Measurements from ENCODE around the gene DOC2B.
"Not testable (repeated sequence)": the region's sequence is repeated elsewhere in the genome, so short reads cannot be mapped to it uniquely, and the experiment has no call there.

Gene DOC2B

DNA sequence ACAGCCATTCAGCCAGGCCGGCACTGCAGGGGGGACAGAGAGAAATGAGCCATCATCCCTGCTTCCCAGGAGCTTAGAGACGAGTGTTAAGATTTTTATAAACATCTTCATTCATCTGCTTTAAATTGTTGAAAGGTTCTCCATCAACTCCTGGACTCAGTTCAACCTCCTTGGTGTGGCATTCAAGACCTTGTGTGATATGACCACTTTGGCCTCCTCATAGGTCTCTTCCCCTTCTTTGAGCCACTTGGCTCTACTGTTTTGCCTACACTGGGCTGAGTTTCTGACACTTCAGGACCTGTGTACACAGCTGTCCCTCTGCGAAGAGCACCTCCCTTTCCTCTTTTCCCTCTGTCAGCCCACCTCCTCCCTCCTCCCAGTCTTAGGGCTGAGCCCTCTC, 4.3 kb downstream of the DOC2B start:
- Histone ChIP-seq H2AFZ (ENCODE audit: low read depth, low read length) (no peak overlapping the region), H3K36me3 (ENCODE audit: insufficient read depth, low read length) (no peaks in the 10 kb centered on the region), H3K4me1 (ENCODE audit: insufficient read depth, low read length) (no peaks in the 10 kb centered on the region), H3K27me3 (ENCODE audit: insufficient read depth, low read length) (peaks cover 52% of the 10 kb centered on the region), H3K4me3 (ENCODE audit: low read length) (no peak overlapping the region), H3K9me3 (ENCODE audit: low read length) (no peaks in the 10 kb centered on the region)

DNA sequence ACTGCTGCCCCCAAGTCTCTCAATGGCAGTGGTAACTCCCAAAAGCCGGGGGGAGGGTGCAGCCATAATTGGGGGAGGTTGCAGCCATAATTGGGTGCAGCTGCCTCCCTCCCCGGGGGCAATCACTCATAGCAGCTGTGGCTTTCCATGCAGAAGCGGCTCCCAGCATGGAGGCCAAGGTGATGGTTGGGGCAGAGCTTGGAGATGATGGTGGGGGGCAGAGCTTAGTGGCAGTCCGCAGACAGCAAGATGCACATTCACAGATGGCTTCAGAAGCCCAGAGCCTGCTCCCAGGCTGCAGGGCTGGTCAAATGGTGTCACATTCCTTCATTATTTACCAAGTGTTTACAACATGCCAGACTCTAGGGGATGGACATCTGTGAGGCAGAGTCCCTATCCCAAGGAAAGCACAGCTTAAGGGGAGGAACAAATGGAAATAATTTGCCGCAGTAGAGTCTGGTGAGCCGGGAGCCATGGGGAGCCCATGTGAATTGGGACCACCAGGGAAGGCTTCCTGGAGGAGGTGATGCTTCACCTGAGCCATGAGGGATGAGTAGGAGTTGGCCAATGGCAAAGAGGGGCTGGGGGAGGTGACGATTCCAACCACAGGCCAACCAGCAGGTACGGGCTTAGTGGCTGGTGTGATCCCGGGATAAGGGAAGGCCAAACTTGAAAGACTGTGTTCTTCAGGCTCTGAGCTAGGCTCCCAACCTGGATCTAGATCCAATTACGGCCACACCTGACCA, 8.1 kb downstream of the DOC2B start:
- H2AFZ ChIP-seq (ENCODE audit: low read depth, low read length): no peak overlapping the region
- H3K4me1 ChIP-seq (ENCODE audit: insufficient read depth, low read length): no peaks in the 10 kb centered on the region
- peaks cover 20% of the 10 kb centered on the region for H3K27me3 ChIP-seq (ENCODE audit: insufficient read depth, low read length)
- no peaks in the 10 kb centered on the region for H3K36me3 ChIP-seq (ENCODE audit: insufficient read depth, low read length)
- no peaks in the 10 kb centered on the region for H3K9me3 ChIP-seq (ENCODE audit: low read length)
- H3K4me3 ChIP-seq (ENCODE audit: low read length): no peak overlapping the region

DNA sequence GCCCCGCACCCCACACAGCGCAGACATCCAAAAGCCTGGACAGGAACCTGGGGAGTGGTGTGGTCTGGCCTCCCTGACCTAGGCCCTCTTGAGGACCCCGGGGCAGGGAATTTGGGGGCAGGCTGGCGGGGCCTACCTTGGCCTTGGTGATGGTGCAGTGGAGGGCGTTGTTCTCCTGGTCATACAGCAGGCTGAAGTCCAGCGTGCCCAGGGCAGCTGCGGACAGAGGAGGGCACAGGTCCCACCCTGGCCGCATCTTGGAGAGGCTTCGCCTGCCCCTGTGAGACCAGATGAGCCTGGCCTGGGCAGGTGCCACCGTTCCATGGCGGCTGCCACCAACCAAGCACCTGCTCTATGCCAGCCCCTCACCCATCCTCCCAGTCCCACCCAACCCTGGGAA, 9.0 kb downstream of the DOC2B start:
- H2AFZ ChIP-seq (ENCODE audit: low read depth, low read length): no peak overlapping the region
- no peaks in the 10 kb centered on the region for H3K9me3 ChIP-seq (ENCODE audit: low read length)
- no peak overlapping the region for H3K4me3 ChIP-seq (ENCODE audit: low read length)
- H3K27me3 ChIP-seq (ENCODE audit: insufficient read depth, low read length): peaks cover 10% of the 10 kb centered on the region
- no peaks in the 10 kb centered on the region for H3K4me1 ChIP-seq (ENCODE audit: insufficient read depth, low read length)
- no peaks in the 10 kb centered on the region for H3K36me3 ChIP-seq (ENCODE audit: insufficient read depth, low read length)

DNA sequence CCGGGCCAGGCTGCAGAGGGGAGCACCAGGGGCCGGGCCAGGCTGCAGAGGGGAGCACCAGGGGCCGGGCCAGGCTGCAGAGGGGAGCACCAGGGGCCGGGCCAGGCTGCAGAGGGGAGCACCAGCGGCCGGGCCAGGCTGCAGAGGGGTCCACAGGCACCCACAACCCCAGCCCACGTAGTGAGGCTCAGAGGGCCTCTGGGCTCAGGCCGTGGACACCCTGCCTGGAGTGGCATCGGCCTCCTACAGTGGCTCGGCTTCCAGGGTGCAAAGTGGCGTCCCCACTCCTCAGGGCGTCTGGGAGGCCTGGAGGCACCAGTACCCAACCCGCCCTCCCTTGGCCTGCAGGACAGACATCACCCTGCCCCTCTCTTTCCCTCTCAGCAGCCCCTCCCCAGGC, 9.6 kb downstream of the DOC2B start:
- H3K9me3 ChIP-seq (ENCODE audit: low read length): no peaks in the 10 kb centered on the region
- no peaks in the 10 kb centered on the region for H3K36me3 ChIP-seq (ENCODE audit: insufficient read depth, low read length)
- H3K4me1 ChIP-seq (ENCODE audit: insufficient read depth, low read length): no peaks in the 10 kb centered on the region
- no peak overlapping the region for H2AFZ ChIP-seq (ENCODE audit: low read depth, low read length)
- no peak overlapping the region for H3K4me3 ChIP-seq (ENCODE audit: low read length)
- peaks cover 8% of the 10 kb centered on the region for H3K27me3 ChIP-seq (ENCODE audit: insufficient read depth, low read length)

DNA sequence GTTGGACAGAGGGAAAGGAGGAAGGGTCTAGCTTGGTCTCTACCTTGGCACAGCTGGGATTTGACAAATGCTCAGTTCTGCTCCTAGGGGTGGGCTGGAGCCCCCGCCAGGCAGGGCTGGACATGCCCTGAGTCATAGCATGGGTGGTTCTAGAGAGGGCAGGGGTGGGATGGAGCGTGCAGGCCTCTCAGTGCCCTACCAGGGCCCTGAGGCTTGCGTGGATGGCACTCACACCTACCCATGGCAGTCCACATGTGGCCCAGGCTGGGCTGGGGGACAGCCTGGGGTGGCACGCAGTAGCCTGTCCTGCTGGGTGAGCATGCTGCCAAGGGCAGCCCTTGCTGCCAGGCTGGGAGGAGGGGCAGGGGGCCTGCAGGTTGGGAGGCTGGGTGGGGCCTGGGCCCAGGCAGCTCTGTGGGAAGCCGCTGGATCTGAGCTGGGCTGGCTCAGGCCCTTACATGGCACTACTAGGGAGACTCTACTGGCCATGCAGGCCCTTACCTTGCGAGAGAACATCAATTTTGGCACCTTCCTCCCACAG, 11.2 kb downstream of the DOC2B start:
- Histone ChIP-seq H3K27me3 (ENCODE audit: insufficient read depth, low read length) (peaks cover 5% of the 10 kb centered on the region), H3K36me3 (ENCODE audit: insufficient read depth, low read length) (no peaks in the 10 kb centered on the region), H2AFZ (ENCODE audit: low read depth, low read length) (no peak overlapping the region), H3K9me3 (ENCODE audit: low read length) (no peaks in the 10 kb centered on the region), H3K4me3 (ENCODE audit: low read length) (no peak overlapping the region), H3K4me1 (ENCODE audit: insufficient read depth, low read length) (no peaks in the 10 kb centered on the region)

DNA sequence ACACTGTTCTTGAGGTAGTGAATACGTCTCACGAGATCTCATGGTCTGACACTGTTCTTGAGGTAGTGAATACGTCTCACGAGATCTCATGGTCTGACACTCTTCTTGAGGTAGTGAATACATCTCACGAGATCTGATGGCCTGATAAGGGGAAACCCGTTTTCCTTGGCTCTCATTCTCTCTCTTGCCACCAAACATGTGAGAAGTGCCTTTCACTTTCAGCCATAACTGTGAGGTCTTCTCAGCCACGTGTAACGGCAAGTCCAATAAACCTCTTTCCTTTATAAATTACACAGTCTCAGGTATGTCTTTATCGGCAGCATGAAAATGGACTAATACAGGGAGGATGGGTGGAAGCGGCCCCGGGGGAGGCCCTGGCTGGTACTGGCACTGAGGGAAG, 12.8 kb downstream of the DOC2B start:
- H3K9me3 ChIP-seq (ENCODE audit: low read length); H2AFZ ChIP-seq (ENCODE audit: low read depth, low read length); H3K36me3 ChIP-seq (ENCODE audit: insufficient read depth, low read length); H3K4me1 ChIP-seq (ENCODE audit: insufficient read depth, low read length); H3K27me3 ChIP-seq (ENCODE audit: insufficient read depth, low read length); H3K4me3 ChIP-seq (ENCODE audit: low read length): not testable (repeated sequence)

DNA sequence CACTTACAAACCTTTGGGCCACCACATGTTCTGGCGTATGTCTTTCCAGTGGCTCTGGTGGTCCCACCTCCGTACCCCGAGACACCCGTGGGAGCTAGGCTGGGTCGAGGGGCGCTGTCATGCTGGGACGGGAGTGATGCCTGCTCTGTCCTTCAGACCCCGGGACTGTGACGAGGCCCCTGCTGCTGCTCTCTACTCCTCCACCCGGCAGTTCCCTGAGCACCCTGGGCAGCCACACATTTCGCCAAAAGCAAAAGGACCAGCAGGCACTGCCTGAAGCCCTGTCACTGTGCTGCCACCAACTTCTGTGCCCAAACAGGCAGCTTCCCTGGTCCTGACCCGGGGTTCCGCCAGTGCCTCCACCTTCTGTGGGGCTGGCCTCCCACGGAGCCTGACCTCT, 15.5 kb downstream of the DOC2B start:
- Histone ChIP-seq H3K27me3 (ENCODE audit: insufficient read depth, low read length) (peaks cover 10% of the 10 kb centered on the region), H3K9me3 (ENCODE audit: low read length) (no peaks in the 10 kb centered on the region), H3K4me3 (ENCODE audit: low read length) (no peak overlapping the region), H3K36me3 (ENCODE audit: insufficient read depth, low read length) (no peaks in the 10 kb centered on the region), H2AFZ (ENCODE audit: low read depth, low read length) (no peak overlapping the region), H3K4me1 (ENCODE audit: insufficient read depth, low read length) (peaks cover 2% of the 10 kb centered on the region)

DNA sequence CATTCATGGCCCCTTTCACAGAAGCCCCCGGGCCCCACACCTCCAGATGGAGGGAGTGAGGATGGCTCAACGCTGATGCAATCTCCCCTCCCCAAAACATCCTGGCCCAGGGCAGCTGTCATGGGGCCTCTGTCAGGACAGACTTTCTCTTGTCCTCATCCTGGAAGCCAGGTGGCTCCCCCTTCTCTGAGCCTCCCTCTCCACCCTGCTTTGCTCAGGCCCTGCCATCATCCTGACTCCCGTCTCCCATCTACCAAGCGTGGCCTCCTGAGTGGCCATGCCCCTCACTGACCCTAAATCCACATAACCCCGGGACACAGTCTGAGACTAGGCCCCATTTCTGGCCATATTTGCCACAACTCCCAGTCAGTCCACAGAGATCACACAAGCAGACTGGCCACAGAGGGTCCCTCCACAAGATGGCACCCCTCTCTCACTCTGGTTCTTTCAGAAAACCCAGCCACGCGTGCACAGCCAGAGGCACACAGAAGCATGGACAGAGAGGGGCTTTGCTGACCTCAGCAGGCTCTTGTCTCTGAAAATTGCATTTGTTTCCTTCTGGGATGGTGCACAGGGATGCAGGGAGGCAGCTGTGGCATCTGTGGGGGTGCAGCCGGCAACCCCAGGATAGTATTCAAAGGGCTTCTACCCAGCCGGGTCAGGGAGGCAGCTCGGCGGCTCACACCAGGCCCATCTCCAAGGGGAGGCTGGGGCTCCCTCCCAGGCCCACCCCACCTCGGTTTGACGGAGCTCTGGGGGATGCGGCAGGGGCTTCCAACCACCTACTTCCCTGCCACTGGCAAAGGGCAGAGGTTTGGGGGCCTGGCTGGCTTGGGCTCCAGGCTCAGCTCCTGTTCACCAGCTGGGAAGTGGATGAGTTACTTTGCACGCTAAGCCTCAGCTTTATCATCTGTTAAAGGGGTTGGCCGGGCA, 16.9 kb downstream of the DOC2B start:
- Histone ChIP-seq H3K27me3 (ENCODE audit: insufficient read depth, low read length) (peaks cover 10% of the 10 kb centered on the region), H3K4me3 (ENCODE audit: low read length) (no peak overlapping the region)

DNA sequence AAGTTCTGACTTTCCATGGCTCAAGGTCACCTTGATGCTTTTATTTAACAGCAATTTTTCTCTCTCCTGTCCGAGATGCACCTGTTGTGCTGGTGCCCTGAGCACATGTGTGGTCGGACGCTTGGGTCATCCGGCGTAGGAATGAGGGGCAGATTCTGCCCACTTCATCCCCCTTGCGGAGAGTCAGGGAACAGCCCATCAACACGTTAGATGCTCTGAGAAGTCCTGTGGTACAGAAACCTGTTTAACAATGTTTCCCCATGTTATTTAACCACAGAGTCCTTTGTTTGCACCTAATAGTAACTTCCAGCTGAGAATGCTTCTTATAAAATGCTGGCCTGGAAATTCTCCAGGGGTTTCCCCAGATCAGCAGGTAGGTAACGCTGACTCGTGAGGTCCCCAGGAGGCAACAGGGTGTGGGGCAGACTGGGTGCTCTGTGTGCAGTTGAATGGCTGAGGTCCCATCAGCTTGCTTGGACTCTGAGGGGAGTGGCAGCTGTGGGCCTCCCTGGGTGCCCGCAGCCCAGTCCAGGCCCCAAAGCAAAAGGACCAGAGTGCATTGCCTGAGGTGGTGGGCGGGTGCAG, 17.8 kb downstream of the DOC2B start:
- Histone ChIP-seq H3K36me3 (ENCODE audit: insufficient read depth, low read length) (no peaks in the 10 kb centered on the region), H3K9me3 (ENCODE audit: low read length) (no peaks in the 10 kb centered on the region), H3K4me3 (ENCODE audit: low read length) (no peak overlapping the region), H3K27me3 (ENCODE audit: insufficient read depth, low read length) (peaks cover 8% of the 10 kb centered on the region), H2AFZ (ENCODE audit: low read depth, low read length) (no peak overlapping the region), H3K4me1 (ENCODE audit: insufficient read depth, low read length) (peaks cover 2% of the 10 kb centered on the region)

More for the DNA sequence above, 16.9 kb downstream of the DOC2B start:
- Histone ChIP-seq H3K36me3 (ENCODE audit: insufficient read depth, low read length) (no peaks in the 10 kb centered on the region), H2AFZ (ENCODE audit: low read depth, low read length) (no peak overlapping the region), H3K4me1 (ENCODE audit: insufficient read depth, low read length) (peaks cover 2% of the 10 kb centered on the region), H3K9me3 (ENCODE audit: low read length) (no peaks in the 10 kb centered on the region)

DNA sequence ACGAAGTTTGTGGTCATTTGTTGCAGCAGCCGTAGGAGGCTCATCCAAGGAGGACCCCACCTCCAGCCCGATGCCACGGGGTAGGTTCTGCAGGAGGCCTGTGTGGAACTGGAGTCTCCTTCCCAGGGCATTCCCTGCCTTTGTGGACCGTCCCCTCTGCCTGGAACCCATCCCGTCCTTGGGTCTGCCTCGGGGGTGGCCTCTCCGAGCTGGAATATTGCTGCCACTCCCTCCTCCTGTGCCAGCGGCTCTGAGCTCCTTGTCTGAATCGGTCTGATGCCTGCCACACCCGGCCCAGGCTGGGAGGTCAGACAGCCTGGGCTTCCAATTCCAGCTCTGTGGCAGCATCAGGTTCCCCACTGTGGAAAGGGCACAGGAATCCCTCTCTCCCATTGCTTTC, 18.8 kb downstream of the DOC2B start:
- no peaks in the 10 kb centered on the region for H3K36me3 ChIP-seq (ENCODE audit: insufficient read depth, low read length)
- no peak overlapping the region for H3K4me3 ChIP-seq (ENCODE audit: low read length)
- peaks cover 8% of the 10 kb centered on the region for H3K27me3 ChIP-seq (ENCODE audit: insufficient read depth, low read length)
- H3K4me1 ChIP-seq (ENCODE audit: insufficient read depth, low read length): peaks cover 2% of the 10 kb centered on the region
- peaks cover 2% of the 10 kb centered on the region for H3K9me3 ChIP-seq (ENCODE audit: low read length)
- no peak overlapping the region for H2AFZ ChIP-seq (ENCODE audit: low read depth, low read length)

DNA sequence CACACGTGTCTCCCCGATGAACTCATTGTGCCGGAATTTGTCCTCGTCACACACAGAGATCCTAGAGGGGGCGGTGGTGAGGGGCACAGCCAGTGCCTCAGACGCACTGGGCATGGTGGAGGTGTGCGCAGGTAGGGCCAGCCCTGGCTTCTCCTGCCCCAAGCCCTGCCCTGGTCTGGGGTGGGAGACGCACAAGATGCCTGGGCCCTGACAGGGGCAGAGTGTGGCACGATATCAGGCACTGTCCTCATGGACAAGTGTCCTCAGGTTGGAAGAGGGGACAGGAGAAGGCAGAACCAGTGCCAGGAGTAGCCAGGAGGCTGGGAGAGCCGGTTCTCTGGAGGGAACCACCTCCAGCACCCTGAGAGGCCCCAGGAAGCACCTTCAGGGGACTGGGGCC, 20.0 kb downstream of the DOC2B start:
- Histone ChIP-seq H3K9me3 (ENCODE audit: low read length) (peaks cover 2% of the 10 kb centered on the region), H3K27me3 (ENCODE audit: insufficient read depth, low read length) (peaks cover 8% of the 10 kb centered on the region), H3K4me3 (ENCODE audit: low read length) (no peak overlapping the region), H3K36me3 (ENCODE audit: insufficient read depth, low read length) (no peaks in the 10 kb centered on the region), H3K4me1 (ENCODE audit: insufficient read depth, low read length) (peaks cover 2% of the 10 kb centered on the region), H2AFZ (ENCODE audit: low read depth, low read length) (no peak overlapping the region)

DNA sequence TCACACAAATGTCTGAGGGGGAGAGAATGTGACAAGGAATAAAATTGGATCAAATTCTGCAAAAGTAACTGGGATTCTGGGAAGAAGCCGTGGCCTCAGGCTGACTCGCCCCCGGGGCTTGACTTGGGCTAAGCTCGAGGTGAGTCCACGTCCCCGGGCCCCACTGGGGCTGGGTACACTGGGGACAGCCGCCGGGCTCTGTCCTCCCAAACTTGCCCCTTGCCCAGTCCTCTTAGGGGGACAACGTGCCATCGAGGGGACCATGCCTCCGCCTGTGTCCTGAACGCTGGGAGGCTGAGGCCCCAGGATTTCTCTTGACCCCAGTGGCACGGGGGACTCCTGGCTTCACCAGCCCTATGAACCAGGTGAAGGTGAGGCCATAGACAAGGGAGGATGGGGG, 21.1 kb downstream of the DOC2B start:
- Histone ChIP-seq H3K9me3 (ENCODE audit: low read length) (peaks cover 2% of the 10 kb centered on the region), H2AFZ (ENCODE audit: low read depth, low read length) (no peak overlapping the region), H3K4me1 (ENCODE audit: insufficient read depth, low read length) (peaks cover 2% of the 10 kb centered on the region), H3K4me3 (ENCODE audit: low read length) (no peak overlapping the region), H3K27me3 (ENCODE audit: insufficient read depth, low read length) (peaks cover 5% of the 10 kb centered on the region), H3K36me3 (ENCODE audit: insufficient read depth, low read length) (no peaks in the 10 kb centered on the region)

DNA sequence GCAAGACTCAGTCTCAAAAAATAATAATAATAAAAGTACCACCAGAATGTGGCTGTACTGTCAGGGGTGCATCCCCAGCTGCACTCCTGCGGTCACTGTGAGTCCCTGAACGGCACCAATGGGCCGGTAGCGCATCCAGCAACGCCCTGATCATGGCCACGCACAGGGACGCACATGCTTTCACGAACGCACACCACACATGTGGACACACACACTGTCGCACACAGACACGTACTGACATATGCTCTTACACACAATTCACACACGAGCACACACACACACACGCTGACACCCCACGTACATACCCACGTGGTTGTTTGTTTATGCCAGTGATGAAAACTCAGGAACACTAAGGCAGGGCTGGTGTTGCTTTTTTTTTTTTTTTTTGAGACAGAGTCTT, 21.8 kb downstream of the DOC2B start:
- no peaks in the 10 kb centered on the region for H3K36me3 ChIP-seq (ENCODE audit: insufficient read depth, low read length)
- no peak overlapping the region for H3K4me3 ChIP-seq (ENCODE audit: low read length)
- peaks cover 5% of the 10 kb centered on the region for H3K27me3 ChIP-seq (ENCODE audit: insufficient read depth, low read length)
- H3K4me1 ChIP-seq (ENCODE audit: insufficient read depth, low read length): peaks cover under 1% of the 10 kb centered on the region
- no peak overlapping the region for H2AFZ ChIP-seq (ENCODE audit: low read depth, low read length)
- peaks cover 2% of the 10 kb centered on the region for H3K9me3 ChIP-seq (ENCODE audit: low read length)
